GDM1 (cell line): ENCODE measurements around the gene PITPNC1.
"Not testable (repeated sequence)": the region's sequence is repeated elsewhere in the genome, so short reads cannot be mapped to it uniquely, and the experiment has no call there.

ENCODE experiments used
- DNase-seq: peaks from one replicate; lab custom pipeline; 2025; lab: John Stamatoyannopoulos, UW

Gene PITPNC1

DNA sequence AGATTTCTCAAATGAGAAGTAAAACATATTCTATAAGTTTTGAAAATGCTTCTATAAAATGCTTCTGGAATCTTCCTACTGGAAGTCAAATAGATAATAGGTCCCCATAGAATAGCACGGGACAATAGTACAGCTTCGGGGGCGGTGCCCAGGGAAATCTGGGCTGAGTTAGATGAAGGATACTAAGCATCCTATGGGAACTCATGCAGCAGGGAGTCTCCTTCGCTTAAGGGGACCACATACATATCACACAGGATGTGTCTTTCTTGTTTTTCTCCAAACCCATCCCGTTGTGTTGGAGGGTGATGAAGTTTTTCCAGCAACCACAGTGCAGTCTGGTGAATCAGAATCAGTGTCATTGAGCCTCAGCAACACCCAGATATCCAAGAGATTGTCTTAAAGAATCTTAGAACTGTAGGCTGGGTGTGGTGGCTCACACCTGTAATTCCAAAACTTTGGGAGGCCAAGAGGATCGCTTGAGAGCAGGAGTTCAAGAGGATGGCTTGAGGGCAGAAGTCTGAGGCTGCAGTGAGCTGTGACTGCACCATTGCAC is 84.2 kb downstream of the PITPNC1 start:
- DNase-seq, result no peak

DNA sequence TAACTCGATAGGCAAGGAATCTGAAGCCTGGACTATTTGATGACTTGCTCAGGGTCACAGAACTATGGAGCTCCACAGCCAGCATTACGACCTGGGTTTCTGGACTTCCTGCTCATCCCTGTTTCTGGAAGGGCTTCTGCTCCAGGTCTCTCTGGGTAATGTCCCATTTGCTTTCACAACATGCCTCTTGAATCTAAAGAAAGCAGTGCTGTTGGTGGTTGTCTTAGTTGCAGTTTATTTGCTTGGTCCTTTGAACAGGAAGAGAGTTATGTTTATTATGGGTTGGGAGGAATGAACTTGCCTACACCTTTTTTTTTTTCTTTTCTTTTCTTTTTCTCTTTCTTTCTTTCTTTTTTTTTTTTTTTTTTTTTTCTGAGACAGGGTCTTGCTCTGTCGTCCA is 84.8 kb downstream of the PITPNC1 start:
- DNase-seq, result no peak

DNA sequence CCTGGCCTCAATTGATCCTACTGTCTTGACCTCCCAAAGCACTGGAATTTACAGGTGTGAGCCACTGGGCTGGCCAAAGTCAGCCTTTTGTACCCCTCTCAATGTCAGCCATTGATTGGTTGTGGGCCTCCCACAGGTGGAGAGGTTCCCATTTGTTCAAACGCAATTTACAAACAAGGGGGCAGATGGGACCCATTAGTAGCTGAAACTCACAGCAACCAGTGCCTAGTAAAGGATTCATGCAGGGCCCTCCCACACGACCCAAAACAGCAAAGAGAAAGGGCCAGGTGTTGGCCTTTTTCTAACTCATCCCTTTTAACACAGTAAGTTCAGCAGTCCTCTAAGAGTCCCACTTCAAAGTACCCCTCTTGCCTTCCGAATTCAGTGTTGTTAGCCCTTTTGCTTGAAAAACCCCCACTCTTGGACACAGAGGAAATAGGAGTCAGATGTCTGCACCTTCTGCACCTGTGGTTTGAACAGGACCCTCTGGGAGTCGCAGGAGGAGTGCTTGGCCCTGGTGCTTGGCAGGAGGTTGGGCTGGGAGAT is 89.2 kb downstream of the PITPNC1 start:
- DNase-seq, result no peak

DNA sequence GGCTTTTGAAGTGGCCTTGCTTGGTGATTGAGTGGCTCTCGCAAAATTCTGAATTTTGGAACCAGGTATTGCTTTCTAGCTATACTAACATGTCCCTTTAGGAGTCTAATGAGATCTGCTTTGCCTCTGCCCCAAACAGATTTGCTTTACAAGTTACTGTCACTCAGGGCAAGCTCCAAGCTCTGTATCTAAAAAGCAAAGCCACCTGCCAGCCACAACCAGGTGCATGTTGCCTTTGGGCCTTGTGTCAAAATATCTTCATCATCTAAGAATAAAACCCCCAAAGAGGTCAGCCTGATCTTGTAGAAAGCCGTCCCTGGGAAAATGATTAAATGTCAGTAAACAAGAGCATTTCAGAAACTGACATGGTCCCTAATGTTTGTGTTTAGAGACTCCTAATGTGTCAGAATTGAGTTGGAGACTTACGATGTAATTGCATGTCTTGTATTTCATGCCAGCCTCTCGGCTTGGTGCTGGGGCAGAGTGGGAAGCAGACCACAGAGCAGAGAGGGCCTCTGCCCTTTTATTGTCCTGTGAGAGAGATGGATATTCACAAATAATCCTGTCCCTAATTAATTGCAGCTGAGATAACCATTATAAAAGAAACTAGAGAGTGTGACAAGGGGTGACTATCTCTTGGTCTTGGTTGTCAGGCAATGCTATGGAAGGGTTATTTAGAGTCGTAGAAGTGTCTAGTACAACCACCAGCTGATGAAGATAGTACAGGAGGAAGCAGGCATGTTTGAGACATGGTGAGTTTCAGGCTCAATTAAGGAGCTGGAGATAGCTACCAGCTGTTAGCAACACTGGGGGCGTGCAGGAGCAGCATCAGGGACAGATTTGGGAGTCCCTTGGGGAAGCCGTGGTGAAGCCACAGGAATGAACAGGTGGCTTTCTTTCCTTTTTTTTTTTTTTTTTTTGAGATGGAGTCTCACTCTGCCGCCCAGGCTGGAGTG is 90.7 kb downstream of the PITPNC1 start:
- DNase-seq, result no peak

DNA sequence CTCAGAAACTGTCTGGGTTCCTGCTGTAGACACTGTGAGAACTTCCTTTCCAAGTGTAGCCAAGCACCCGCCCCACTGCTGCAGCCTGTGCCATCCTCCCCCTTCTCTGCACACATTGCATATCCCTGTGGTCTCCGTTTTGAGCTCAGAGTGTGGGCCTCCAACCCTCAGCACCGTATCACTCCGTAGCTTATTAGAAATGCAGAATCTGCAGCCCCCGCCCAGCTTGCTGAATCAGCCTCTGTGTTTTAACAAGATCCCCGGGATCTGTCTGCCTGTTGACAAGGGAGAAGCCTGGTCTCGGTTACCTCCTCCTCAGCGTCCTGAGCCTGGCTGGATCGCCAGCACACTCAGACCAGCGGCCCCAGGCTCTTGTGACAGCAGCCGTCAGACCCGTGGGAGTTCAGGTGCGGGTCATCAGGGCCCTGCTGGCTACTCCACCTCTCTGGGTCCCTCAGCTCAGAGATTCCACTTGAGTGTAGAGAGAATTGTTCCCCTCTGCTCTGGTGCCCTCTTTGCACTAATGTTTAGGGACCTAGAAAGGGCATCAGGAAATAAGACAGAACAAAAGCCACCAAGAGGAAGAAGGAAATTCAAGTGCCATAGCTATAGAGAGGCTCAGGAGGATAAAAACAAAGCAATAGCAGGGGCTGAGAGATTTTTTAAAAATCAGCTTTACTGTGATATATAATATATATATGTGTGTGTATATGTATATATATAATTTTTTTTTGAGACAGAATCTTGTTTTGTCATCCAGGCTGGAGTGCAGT is 92.3 kb downstream of the PITPNC1 start:
- DNase-seq, result no peak

DNA sequence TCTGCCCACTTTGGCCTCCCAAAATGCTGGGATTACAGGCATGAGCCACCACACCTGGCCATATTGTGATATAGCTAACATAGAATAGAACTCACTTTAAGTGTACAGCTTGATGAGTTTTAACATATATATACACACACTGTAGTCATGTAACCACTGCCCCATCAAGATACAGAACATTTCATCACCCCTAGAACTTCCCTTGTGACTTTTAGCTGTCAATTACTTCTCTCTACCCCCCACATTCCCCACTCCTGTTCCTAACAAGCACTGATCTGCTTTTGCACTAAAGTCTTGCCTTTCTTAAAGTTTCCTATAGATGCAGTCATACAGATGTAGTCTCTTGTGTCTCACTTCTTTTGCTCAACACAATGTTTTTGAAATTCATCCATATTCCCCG is 93.1 kb downstream of the PITPNC1 start:
- DNase-seq, result no peak

DNA sequence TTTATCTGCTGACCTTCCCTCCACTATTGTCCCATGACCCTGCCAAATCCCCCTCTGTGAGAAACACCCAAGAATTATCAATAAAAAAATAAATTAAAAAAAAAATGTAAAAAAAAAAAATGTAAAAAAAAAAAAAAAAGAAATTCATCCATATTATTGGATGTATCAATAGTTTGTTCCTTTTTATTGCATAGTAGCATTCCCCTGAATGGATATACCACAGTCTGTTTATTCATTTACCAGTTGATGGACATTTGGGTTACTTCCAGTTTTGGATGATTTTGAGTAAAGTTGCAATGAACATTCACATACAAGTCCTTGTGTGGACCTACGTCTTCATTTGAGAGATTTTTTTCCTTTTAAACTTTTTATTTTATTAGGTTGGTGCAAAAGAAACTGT is 94.0 kb downstream of the PITPNC1 start:
- DNase-seq, result no peak

DNA sequence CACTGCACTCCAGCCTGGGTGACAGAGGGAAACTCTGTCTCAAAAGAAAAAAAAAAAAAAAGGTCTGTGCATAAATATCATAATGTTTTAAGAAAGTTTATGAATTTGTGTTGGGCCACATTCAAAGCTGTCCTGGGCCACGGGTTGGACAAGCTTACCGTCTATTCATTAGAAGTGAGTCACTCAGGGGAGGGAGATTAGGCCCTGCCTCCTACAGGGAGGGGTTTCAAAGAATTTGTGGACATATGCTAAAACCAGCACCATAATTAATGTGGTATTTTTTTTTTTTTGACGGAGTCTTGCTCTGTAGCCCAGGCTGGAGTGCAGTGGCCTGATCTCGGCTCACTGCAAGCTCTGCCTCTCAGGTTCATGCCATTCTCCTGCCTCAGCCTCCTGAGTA is 95.5 kb downstream of the PITPNC1 start:
- DNase-seq, result not testable (repeated sequence)

DNA sequence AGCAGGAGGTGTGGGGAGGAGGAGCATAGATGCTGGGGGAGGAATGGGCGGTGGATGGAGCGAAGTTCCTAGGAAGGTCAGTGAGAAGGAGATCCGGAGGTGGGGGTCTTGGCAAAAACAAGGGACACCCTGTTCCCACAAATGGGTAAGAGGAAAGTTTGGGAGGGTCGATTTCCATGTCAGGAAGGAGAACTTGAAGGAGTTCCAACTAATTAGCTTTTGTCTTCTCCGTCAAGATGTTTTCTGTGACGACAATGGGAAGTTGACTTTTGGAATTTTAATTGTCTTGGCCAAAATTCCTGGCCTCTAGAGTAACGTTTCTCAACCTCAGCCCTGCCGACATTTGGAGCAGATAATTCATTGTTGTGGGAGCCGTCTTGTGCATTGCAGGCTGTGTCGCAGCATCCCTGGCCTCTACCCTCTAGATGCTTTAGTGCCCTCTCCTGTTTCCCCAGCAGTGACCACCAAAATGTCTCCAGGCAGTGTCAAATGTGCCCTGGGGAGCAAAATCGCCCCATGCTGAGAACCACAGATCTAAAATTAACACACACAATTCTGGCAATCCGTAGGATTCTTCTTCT is 97.1 kb downstream of the PITPNC1 start:
- no peak for DNase-seq

DNA sequence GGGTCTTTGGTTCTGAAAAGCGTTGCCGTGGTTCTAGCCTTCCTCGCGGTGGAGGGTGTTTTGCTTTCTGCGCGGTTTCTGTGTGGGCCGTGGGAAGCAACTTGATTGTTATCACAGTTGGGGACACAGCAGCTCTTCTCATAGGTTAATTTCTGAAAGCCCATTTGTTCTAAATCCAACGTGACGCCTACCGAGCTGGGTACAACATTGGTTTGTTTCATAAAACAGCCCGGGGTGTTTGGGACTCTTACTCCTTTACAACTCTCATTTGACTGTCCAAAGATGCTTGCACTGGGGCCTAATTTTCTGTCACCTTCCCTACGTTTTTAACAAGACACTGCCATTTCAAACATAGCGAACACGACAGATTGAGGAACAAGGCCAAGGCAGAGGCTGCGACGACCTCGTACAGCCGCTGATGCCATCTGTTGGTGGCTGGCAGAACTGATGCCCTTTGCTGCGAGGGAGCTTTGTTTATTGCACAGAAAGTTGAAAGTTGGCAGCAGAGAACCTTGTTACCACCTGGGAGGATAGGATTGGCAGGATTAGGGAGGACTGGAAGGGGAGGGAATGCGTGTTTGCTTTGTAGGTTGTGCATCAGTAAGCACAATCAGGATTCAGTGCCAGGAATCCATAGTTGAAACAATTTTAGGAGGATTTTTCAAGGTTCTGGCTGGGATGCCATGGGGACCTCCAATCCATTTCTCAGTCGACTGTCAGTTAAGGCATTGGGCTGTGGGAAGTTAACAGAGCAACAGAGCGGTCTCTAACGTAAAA is 98.3 kb downstream of the PITPNC1 start:
- DNase-seq, result peak; percentile 73

DNA sequence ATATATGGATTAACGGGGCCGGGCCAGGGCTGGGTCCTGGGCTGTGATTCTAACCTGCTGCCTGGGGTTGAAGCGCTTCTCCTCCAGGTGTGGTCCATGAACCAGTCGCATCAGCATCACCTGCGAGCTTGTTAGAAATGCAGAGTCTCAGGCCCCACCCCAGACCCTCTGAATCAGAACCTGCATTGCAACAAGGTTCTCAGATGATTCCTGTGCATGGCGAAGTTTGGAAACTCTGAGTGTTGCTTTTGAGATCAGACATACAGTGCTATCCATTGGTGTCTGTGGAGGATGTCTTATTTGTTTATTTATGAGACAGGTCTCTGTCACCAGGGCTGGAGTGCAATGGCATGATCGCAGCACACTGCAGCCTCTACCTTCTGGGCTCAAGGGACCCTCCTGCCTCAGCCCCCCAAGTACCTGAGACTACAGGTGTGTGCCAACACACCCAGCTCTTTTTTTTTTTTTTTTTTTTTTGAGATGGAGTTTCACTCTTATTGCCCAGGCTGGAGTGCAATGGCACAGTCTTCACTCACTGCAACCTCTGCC is 99.8 kb downstream of the PITPNC1 start:
- DNase-seq, result no peak

DNA sequence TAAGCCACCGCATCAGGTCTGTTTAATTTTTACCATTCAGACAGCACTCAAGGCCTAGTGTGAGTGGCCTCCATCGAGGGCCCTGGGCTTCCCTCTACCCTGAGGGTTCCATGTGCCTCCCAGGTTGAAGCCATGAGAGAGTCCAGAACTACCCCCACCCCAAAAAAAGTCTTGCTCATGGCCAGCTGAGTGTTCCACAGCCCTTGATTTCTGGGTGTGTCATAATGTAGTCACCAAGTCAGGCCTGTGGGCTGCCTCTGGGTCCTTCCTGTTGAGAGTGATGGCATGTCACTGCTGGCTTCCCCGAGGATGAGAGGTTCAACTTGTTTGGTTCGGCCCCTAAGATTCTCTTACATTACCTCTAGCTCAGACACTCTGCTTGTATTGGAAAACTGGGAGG is 100.6 kb downstream of the PITPNC1 start:
- DNase-seq, result no peak

DNA sequence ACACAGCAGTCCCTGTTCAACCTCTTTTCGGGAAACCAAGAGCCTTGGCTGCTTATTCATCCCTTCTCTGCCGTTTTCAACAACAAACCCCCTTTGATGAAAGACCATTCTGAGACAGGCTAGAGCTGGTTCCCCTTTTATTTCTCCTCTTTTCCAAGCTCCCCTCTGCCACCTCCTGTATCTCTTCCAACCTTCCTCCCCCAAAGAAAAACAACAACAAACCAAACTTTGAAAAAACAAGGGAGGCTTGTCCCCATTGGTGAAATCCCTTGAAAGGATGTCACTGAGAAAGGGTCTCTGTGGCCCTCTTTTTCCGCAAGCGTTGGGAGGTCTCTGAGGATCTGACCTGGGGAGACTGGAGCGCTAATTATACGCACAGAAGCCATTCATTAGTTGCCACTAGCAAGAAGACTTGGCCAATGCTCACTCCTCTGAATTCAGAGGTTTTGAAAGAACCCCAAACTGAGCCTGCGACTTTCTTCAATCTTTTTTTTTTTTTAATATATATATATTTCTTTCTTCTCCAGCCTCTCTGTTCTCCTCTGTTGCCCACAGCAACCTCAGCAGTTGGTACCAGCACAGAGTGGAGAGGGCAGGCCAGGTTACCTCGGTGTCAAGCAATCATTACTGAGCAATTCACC is 101.4 kb downstream of the PITPNC1 start:
- DNase-seq, result no peak

DNA sequence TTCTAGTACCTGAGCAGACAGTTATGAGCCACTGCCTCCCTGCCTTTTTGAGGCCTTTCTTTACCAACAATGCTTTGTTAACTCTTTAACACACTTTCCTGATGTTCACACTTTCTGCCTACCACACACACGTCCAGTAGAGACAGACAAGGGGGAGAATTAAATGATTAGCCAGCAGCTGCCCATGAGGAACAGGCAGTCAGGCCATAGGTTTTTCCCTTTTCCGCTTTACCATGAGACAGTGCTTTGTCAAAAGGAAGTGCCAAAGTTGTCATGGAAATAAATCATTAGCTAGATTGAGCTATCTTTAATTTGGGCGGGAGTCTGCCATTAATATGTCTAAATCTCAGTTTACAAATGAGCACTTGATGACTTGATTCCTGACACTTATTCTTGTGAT is 102.1 kb downstream of the PITPNC1 start:
- no peak for DNase-seq

DNA sequence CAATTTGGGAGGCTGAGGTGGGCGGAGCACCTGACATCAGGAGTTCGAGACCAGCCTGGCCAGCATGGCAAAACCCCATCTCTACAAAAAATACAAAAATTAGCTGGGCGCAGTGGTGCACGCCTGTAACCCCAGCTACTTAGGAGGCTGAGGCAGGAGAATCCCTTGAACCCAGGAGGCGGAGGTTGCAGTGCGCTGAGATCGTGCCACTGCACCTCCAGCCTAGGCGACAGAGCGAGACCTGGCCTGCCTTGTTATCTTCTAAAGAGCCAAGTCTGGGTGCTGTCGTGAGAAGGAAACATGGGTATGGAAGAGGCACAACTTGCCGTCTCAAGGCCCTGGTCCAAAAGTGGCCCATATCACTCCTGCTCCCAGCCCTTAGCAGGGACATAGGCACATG is 103.9 kb downstream of the PITPNC1 start:
- DNase-seq, result not testable (repeated sequence)

DNA sequence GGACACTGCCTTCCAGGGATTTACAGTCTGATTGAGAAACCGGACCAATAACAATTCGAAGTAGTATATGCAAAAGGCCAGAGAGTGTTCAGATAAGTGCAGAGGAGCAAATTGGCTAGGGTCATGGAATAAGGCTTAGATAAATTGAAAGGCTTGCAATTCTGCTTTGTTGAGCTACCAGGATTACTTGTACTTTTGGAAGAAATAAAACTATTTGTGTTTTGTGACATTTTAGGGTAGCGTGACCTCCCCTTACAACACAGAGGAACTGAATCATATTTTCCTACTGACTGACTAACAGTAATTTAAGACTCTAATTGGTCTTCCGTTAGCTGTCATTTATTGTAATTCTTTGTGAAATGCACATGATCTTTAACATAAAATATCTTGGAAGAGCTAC is 104.7 kb downstream of the PITPNC1 start:
- DNase-seq, result no peak

DNA sequence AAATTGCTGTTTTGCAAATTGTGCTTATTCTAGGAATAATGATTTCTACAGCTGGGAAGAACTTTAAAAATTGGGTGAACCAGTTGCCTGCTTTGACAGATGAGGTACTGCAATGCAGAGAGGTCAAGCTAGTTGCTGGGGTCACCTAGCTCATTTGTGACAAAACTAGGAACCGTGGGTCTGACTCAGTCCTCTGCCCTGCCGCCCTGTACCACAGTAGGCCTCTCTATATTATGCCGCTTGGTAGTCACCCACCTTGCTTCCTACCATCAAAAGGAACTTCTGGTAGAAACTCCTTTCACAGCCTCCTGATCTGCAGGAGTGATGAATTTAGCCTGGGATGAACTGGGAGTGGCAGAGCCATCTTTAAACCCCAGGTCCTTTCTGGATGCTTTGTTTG is 105.7 kb downstream of the PITPNC1 start:
- no peak for DNase-seq

DNA sequence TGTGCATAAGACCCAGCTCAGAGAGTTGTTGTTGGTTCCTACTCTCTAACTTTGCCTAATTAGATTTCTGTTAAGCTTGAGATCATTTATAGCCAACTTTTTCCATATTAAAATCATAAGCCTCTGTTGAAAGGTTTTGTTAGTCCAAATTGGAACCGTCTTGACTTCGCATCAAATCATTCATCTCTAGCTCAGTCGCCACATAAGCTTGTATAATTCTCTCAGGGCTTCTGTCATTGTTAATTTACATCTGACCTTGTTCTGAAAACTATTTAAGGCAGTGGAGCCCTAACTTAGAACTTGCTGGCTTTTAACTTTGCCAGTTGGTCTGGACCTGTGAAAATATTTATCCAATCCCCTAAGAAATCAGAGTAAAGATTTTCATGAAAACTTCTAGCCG is 107.2 kb downstream of the PITPNC1 start:
- DNase-seq, result no peak

DNA sequence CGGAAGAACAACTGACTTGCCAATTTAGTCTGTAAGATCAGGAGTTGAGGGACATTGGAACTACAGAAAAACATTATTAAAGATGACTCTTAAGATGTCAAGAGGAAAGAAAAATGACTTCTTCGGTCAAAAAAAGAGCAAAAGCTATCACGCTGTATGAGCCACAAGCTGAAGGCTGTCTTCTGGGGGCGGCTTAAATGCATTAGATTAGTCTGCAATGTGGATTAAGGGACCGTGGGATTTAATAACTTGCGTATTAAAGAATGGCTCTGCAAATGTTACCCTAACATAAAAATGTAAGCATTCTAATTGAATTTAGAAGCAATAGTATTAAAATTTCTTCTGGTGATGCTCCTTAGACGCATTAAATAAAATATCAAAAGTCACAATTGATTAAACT is 108.6 kb downstream of the PITPNC1 start:
- DNase-seq, result no peak

DNA sequence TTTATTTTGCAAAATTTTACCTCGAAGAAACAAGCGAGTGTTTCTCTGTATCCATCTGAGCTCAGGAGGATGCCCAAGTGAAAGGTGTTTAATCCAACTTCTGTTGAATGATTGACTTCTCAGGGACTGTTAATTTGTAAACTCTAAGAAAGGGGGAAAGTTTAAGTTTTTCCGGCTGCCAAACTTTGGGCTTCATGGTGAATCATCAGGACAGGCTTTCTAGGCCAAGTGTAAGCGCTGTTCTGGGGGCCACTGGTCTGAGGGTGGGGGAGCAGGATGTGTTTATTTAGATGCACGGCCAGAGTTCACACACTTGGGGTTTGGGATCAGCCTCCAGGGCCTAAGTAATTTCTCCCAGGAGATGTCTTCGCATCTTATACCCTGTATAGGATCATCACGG is 110.4 kb downstream of the PITPNC1 start:
- no peak for DNase-seq

DNA sequence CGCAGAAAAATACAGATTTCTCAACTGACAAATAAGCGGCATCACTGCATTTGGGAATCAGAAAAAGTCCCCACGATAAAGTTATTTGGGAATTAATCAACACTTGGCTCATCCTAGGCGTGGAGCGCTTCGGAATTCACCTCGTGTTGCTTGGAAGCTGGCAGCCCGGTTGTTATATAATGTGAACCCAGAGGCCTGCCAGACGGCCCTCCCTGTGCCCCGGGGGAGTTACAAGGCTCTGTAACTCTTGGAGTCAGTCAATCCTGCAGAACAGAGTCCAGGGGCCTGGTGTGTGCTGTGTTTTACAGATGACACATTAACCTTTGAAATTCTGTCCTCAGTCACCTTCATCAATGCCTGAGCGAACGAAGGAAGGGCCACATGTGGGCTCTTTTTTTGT is 111.1 kb downstream of the PITPNC1 start:
- no peak for DNase-seq
